ENCODE results near the gene DDX20.

- TF ChIP-seq REST (IDR thresholded peaks at IDR 0.05; ENCODE audit: insufficient read depth in 1 of 2, low read depth in 2 of 2, low read length in 2 of 2) (no peak), POLR2AphosphoS5 (IDR thresholded peaks at IDR 0.05; ENCODE audit: low read depth, low read length) (no peak)
These were observed 6.0 kb downstream of the DDX20 start for GRCh38 chr1:111761717-111762116.
